SK-N-SH (cell line): Measurements from ENCODE around the gene THBS2. TPM values are rescaled to one million over a fixed set of nuclear protein-coding genes. Genes with fewer than 3 reads are reported as not detected.

Source experiments
- CTCF ChIA-PET: fragments of 300-600, 350-600 bp; formaldehyde crosslinking; extraction: SDS; loops from one replicate; lab custom pipeline; 2021; lab: Yijun Ruan, JAX
- POLR2A ChIA-PET: fragments of 350-600 bp; sonication (Branson Sonifier 250); formaldehyde crosslinking; extraction: SDS; loops from one replicate; lab custom pipeline; 2020; ENCODE audit warnings: antibody characterized with exemption, inconsistent platforms; lab: Yijun Ruan, JAX
- DNase-seq: peaks from one replicate; pipeline ENCODE4 v3.0.0; 2012
- H2AFZ ChIP-seq: fragments of 200-600 bp; sonication (generic); 2 replicates; pipeline ENCODE4 v1.8.1; 2016; ENCODE audit warnings: antibody characterized with exemption, mild to moderate bottlenecking, low read depth
- H3F3A ChIP-seq: fragments of 200-600 bp; sonication (generic); replicated peaks from 2 replicates; pipeline ENCODE3; 2016; ENCODE audit warnings: antibody characterized with exemption, mild to moderate bottlenecking; ENCODE audit not compliant: insufficient read depth
- H3K27ac ChIP-seq, 2 experiments: fragments of 200-500 bp in 1 of 2; fragments of 200-600 bp in 1 of 2; sonication (Bioruptor generic) in 1 of 2; sonication (generic), shearing (Covaris generic) in 1 of 2; 2 replicates each; pipeline versions ENCODE4 v1.5.1 to v1.6.1; 2014 to 2016; ENCODE audit warnings: low read depth in 2 of 2, inconsistent platforms in 1 of 2, low read length in 1 of 2, mild to moderate bottlenecking in 1 of 2, mixed read lengths in 1 of 2
- H3K27me3 ChIP-seq: fragments of 200-600 bp; sonication (generic), shearing (Covaris generic); 2 replicates; pipeline ENCODE4 v1.6.1; 2016; ENCODE audit warnings: mixed run types; ENCODE audit not compliant: insufficient read depth
- H3K36me3 ChIP-seq, 2 experiments: fragments of 200-500 bp in 1 of 2; fragments of 200-600 bp in 1 of 2; sonication (Bioruptor generic) in 1 of 2; sonication (generic) in 1 of 2; replicated peaks in 1 of 2; 2 replicates each; pipeline versions ENCODE3 to v1.5.1; 2014 to 2016; ENCODE audit warnings: low read length in 1 of 2, mild to moderate bottlenecking in 1 of 2; ENCODE audit not compliant: insufficient read depth in 2 of 2, control insufficient read depth in 1 of 2
- H3K4me1 ChIP-seq, 2 experiments: fragments of 200-500 bp in 1 of 2; fragments of 200-600 bp in 1 of 2; sonication (Bioruptor generic) in 1 of 2; sonication (generic), shearing (Covaris generic) in 1 of 2; 2 replicates each; pipeline versions ENCODE4 v1.5.1 to v1.6.1; 2014 to 2016; ENCODE audit warnings: low read depth in 1 of 2, low read length in 1 of 2, mixed run types in 1 of 2; ENCODE audit not compliant: insufficient read depth in 2 of 2, control insufficient read depth in 1 of 2
- H3K4me2 ChIP-seq: fragments of 200-600 bp; sonication (generic), shearing (Covaris generic); 2 replicates; pipeline ENCODE4 v1.6.1; 2017; ENCODE audit warnings: mixed run types
- H3K4me3 ChIP-seq, 2 experiments: fragments of 200-500 bp in 1 of 2; fragments of 200-600 bp in 1 of 2; sonication (Bioruptor generic) in 1 of 2; sonication (generic), shearing (Covaris generic) in 1 of 2; 2 replicates each; pipeline versions ENCODE4 v1.5.1 to v1.8.1; 2014 to 2016; ENCODE audit warnings: low read depth in 2 of 2, inconsistent platforms in 1 of 2, low read length in 1 of 2, mild to moderate bottlenecking in 1 of 2, mixed read lengths in 1 of 2, moderate library complexity in 1 of 2
- H3K79me2 ChIP-seq: fragments of 200-600 bp; sonication (generic); 2 replicates; pipeline ENCODE4 v1.8.1; 2017; ENCODE audit warnings: mild to moderate bottlenecking; ENCODE audit not compliant: insufficient read depth
- H3K9ac ChIP-seq: fragments of 200-600 bp; sonication (generic); 2 replicates; pipeline ENCODE4 v1.6.1; 2017; ENCODE audit warnings: mixed run types
- H3K9me2 ChIP-seq: fragments of 200-600 bp; sonication (generic); 2 replicates; pipeline ENCODE4 v1.6.1; 2017; ENCODE audit warnings: mixed run types
- H3K9me3 ChIP-seq: fragments of 200-600 bp; sonication (generic); 2 replicates; pipeline ENCODE4 v1.6.1; 2017; ENCODE audit warnings: mixed run types, mild to moderate bottlenecking, moderate library complexity
- H4K20me1 ChIP-seq: fragments of 200-600 bp; sonication (generic); 2 replicates; pipeline ENCODE4 v1.6.1; 2017; ENCODE audit warnings: mild to moderate bottlenecking, mixed run types; ENCODE audit not compliant: insufficient read depth
- CHD2 ChIP-seq: fragments of 150-350 bp; IDR thresholded peaks from 2 replicates; pipeline ENCODE4 v1.6.1; 2018; ENCODE audit warnings: low read length; ENCODE audit not compliant: partially characterized antibody
- FOSL2 ChIP-seq: IDR thresholded peaks from 2 replicates; pipeline ENCODE4 v1.4.0; 2012; ENCODE audit warnings: low read depth, mild to moderate bottlenecking, moderate library complexity, borderline replicate concordance
- GATA2 ChIP-seq: sonication (generic); formaldehyde crosslinking; IDR thresholded peaks from 2 replicates; pipeline ENCODE4 v1.5.0; 2020; ENCODE audit warnings: mild to moderate bottlenecking, missing genetic modification reagents
- MXI1 ChIP-seq: IDR thresholded peaks from 2 replicates; pipeline ENCODE4 v1.6.1; 2012; ENCODE audit warnings: mild to moderate bottlenecking, low read depth, low read length, improper control_type of control experiment
- POLR2AphosphoS5 ChIP-seq: IDR thresholded peaks from 2 replicates; pipeline ENCODE4 v1.6.1; 2012; ENCODE audit warnings: low read depth, low read length
- TCF12 ChIP-seq: IDR thresholded peaks from 2 replicates; pipeline ENCODE4 v1.4.0; 2012
- WGBS: methylation state at CpG from one replicate; pipeline ENCODE4 v1.1.6; 2017; ENCODE audit warnings: low lambda C conversion rate; 5-methylcytosine and 5-hydroxymethylcytosine counted together
- polyA plus RNA-seq, 3 experiments: library from polyadenylated mRNA; depleted of rRNA; stranded (reverse); fragments of >200 nt; gene quantifications; 2 replicates each; pipeline ENCODE4 v1.2.3, GENCODE V29; 2012
- TF ChIP-seq, protein P1 (sequence below): IDR thresholded peaks from 2 replicates; pipeline ENCODE4; 2012
- TF ChIP-seq, protein P2 (sequence below): IDR thresholded peaks from 2 replicates; pipeline ENCODE4 v1.4.0; 2012; ENCODE audit warnings: low read depth
- TF ChIP-seq, protein P3 (sequence below): IDR thresholded peaks from 2 replicates; pipeline ENCODE4 v1.6.1; 2012; ENCODE audit warnings: mild to moderate bottlenecking, low read depth, low read length, moderate library complexity
- TF ChIP-seq, protein P4 (sequence below): IDR thresholded peaks from 2 replicates; pipeline ENCODE4 v1.4.0; 2012; ENCODE audit warnings: low read depth, borderline replicate concordance

Gene THBS2
- polyA plus RNA-seq, 1 of the 3 experiments (the other 2 are of a cell fraction) = 166 TPM

DNA sequence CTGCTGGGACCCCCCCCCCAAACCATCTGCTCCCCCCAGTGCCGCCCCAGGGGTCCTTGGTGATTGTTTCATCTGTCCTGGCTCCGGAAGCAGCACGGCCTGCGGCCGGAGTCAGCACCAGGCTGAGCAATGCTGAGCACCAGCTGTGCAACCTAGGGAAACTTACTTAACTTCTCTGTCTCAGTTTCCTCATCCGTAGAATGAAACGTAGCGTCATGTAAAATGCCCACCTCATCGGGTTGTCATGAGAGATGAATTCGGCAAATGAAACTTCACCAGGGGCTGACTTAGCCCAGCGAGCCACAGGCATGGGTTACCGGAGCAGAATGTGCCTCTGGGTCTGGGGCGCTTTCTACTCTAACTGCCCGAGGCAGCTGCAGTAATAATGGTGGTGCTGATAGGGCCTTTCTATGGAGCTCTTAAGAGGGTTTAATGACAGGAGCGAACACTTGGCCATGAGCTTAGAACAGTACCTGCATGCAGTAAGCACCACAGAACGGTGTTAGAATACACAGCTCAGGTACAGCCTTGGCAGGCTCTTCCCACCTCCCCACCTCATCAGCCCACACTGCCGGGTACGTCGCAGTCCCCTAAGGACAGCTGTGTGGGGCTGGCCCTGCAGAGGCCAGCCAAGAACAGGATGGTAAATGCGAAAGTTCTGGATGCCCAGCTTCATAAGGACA, 1.7 kb downstream of the THBS2 start:
- POLR2A ChIA-PET = no interaction called here
- DNase-seq = no peak

DNA sequence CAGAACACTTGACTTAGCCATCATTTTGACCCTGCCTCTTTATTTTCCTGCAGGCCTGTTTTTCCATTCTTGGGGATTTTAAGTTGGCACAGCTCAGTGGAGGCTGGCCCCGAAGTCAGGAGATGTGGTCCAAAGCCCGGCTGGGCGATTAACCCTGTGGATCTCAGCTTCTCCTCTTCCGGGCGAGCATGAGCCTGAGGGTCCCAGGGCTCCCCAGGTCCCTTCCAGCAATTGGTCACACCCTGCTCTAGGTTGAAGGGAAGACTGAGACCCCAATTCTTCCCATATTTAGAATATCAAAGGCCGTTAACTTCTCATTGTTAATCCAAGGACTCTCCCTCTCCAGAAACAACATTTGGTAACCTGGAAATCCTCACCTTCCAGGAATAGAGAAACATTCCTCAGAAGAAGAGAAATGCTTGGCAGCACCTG, 2.3 kb downstream of the THBS2 start:
- Histone ChIP-seq H3K27ac (peak overlapping the region in 1 of 2 experiments; percentile 43; a peak in 1 of 4 replicates), H3K9ac (peak overlapping the region; percentile 75; the same call in 1 of the 2 replicates), H3K4me3 (peak overlapping the region; percentile 51 to 64; a peak in 2 of 4 replicates), H3K79me2 (peaks cover 63% of the 10 kb centered on the region), H3K4me2 (peak overlapping the region; percentile 87), H3K27me3 (no peaks in the 10 kb centered on the region), H3K9me3 (no peaks in the 10 kb centered on the region), H4K20me1 (peaks cover 16% of the 10 kb centered on the region; the same call in 1 of the 2 replicates), H3K36me3 (peaks cover 0 to 19% of the 10 kb centered on the region in 2 experiments), H3F3A (peaks cover 11% of the 10 kb centered on the region), H3K4me1 (peaks cover 4 to 22% of the 10 kb centered on the region in 2 experiments; a peak in 2 of 4 replicates), H3K9me2 (no peaks in the 10 kb centered on the region), H2AFZ (no peak overlapping the region)
- ChIA-PET POLR2A (no interaction called here), CTCF (interaction anchor here (0.6 kb wide), 1 partner anchor 309 kb away, joined by 3 read pairs; no protein-coding TSS in a partner anchor)
- 37% methylated on average over 6 of the region's 6 CpGs for whole genome bisulfite sequencing
- DNase-seq = no peak
- no peak for TF ChIP-seq POLR2AphosphoS5

More for the DNA sequence above, 1.7 kb downstream of the THBS2 start:
- Histone ChIP-seq H4K20me1 (0 out of 2 replicates have a peak, but pooled peaks cover 11% of the 10 kb centered on the region), H3K4me3 (peak overlapping the region; percentile 51 to 64; a peak in 3 of 4 replicates), H3K9ac (peak overlapping the region; percentile 75), H3K4me2 (peak overlapping the region; percentile 87), H2AFZ (no peak overlapping the region), H3K9me3 (no peaks in the 10 kb centered on the region), H3K27me3 (no peaks in the 10 kb centered on the region), H3K4me1 (peaks cover 4 to 22% of the 10 kb centered on the region in 2 experiments; a peak in 2 of 4 replicates), H3K27ac (peak overlapping the region in 1 of 2 experiments; percentile 73; a peak in 1 of 4 replicates), H3K79me2 (peaks cover 62% of the 10 kb centered on the region), H3K9me2 (no peaks in the 10 kb centered on the region), H3F3A (peaks cover 11% of the 10 kb centered on the region), H3K36me3 (peaks cover 0 to 14% of the 10 kb centered on the region in 2 experiments)
- WGBS = 64% methylated on average over 16 of the region's 20 CpGs
- TF ChIP-seq, protein P1, sequence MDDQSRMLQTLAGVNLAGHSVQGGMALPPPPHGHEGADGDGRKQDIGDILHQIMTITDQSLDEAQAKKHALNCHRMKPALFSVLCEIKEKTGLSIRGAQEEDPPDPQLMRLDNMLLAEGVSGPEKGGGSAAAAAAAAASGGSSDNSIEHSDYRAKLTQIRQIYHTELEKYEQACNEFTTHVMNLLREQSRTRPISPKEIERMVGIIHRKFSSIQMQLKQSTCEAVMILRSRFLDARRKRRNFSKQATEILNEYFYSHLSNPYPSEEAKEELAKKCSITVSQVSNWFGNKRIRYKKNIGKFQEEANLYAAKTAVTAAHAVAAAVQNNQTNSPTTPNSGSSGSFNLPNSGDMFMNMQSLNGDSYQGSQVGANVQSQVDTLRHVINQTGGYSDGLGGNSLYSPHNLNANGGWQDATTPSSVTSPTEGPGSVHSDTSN = no peak
- TF ChIP-seq FOSL2 = no peak
- TF ChIP-seq GATA2 (CRISPR knock-in tag) = no peak
- CTCF ChIA-PET = interaction anchor here (1.1 kb wide), 1 partner anchor 294 kb away, joined by 3 read pairs; no protein-coding TSS in a partner anchor

DNA sequence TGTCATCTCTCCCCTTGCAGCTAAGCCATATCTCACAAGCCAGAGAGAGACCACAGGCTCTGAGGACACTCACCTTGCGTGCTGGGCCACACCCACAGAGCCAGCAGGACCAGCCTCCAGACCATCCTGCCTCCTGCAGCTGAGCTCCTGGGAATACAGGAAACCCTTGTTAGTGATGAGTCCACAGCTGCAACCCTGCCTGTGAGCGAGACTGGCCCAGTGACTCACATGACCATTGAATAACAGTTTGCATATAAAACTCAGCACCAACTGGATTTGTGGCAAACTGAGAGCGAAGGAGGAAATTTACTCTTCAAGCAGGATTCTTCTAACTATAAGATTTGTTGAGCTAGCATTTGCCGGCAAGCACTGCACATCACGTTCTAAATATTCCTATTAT, 3.0 kb downstream of the THBS2 start:
- H3K9me3 ChIP-seq = no peaks in the 10 kb centered on the region
- H3K36me3 ChIP-seq = peaks cover 0 to 23% of the 10 kb centered on the region in 2 experiments
- H4K20me1 ChIP-seq = peaks cover 16% of the 10 kb centered on the region; the same call in 1 of the 2 replicates
- H3K9ac ChIP-seq = peak overlapping the region; percentile 75; the same call in 1 of the 2 replicates
- peak overlapping the region; percentile 51 to 64; a peak in 1 of 4 replicates for H3K4me3 ChIP-seq
- ChIA-PET CTCF (interaction anchor here (0.6 kb wide), 1 partner anchor 308 kb away, joined by 3 read pairs; no protein-coding TSS in a partner anchor), POLR2A (no interaction called here)
- 31% methylated on average over 4 of the region's 5 CpGs for WGBS
- peak overlapping the region; percentile 87 for H3K4me2 ChIP-seq
- peaks cover 4 to 22% of the 10 kb centered on the region in 2 experiments; a peak in 2 of 4 replicates for H3K4me1 ChIP-seq
- H3K27me3 ChIP-seq = no peaks in the 10 kb centered on the region
- peaks cover 63% of the 10 kb centered on the region for H3K79me2 ChIP-seq
- H2AFZ ChIP-seq = no peak overlapping the region
- no peak for DNase-seq
- peak; percentile 80 for TF ChIP-seq TCF12
- TF ChIP-seq, protein P2, sequence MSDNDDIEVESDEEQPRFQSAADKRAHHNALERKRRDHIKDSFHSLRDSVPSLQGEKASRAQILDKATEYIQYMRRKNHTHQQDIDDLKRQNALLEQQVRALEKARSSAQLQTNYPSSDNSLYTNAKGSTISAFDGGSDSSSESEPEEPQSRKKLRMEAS = 0 out of 2 replicates have a peak, but pooled peaks have one; percentile 34
- no peak for TF ChIP-seq MXI1
- TF ChIP-seq, protein P1 = peak; percentile 34; the same call in 1 of the 2 replicates
- TF ChIP-seq, protein P3, sequence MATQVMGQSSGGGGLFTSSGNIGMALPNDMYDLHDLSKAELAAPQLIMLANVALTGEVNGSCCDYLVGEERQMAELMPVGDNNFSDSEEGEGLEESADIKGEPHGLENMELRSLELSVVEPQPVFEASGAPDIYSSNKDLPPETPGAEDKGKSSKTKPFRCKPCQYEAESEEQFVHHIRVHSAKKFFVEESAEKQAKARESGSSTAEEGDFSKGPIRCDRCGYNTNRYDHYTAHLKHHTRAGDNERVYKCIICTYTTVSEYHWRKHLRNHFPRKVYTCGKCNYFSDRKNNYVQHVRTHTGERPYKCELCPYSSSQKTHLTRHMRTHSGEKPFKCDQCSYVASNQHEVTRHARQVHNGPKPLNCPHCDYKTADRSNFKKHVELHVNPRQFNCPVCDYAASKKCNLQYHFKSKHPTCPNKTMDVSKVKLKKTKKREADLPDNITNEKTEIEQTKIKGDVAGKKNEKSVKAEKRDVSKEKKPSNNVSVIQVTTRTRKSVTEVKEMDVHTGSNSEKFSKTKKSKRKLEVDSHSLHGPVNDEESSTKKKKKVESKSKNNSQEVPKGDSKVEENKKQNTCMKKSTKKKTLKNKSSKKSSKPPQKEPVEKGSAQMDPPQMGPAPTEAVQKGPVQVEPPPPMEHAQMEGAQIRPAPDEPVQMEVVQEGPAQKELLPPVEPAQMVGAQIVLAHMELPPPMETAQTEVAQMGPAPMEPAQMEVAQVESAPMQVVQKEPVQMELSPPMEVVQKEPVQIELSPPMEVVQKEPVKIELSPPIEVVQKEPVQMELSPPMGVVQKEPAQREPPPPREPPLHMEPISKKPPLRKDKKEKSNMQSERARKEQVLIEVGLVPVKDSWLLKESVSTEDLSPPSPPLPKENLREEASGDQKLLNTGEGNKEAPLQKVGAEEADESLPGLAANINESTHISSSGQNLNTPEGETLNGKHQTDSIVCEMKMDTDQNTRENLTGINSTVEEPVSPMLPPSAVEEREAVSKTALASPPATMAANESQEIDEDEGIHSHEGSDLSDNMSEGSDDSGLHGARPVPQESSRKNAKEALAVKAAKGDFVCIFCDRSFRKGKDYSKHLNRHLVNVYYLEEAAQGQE = 0 out of 2 replicates have a peak, but pooled peaks have one; percentile 11
- TF ChIP-seq, protein P4, sequence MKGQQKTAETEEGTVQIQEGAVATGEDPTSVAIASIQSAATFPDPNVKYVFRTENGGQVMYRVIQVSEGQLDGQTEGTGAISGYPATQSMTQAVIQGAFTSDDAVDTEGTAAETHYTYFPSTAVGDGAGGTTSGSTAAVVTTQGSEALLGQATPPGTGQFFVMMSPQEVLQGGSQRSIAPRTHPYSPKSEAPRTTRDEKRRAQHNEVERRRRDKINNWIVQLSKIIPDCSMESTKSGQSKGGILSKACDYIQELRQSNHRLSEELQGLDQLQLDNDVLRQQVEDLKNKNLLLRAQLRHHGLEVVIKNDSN = peak; percentile 44; the same call in 1 of the 2 replicates
- TF ChIP-seq CHD2 = no peak
- H3K9me2 ChIP-seq = no peaks in the 10 kb centered on the region
- H3K27ac ChIP-seq = peak overlapping the region in 1 of 2 experiments; percentile 43; a peak in 2 of 4 replicates
- H3F3A ChIP-seq = peaks cover 11% of the 10 kb centered on the region
